GM19240 (cell line): ENCODE data around the gene KRTAP10-6.
"Not testable (repeated sequence)": the region's sequence is repeated elsewhere in the genome, so short reads cannot be mapped to it uniquely, and the experiment has no call there.

Experiments used
- DNase-seq: peaks from one replicate; pipeline ENCODE4 v3.0.0; 2011; ENCODE audit warnings: low spot score; ENCODE audit not compliant: insufficient read length

KRTAP10-6 gene

GRCh38 chr21:44557491-44558328, 34.6 kb downstream of the KRTAP10-6 start:
- DNase-seq, result no peak

GRCh38 chr21:44556879-44557278, 35.4 kb downstream of the KRTAP10-6 start:
- DNase-seq, result no peak

GRCh38 chr21:44555200-44555875, 37.0 kb downstream of the KRTAP10-6 start:
- DNase-seq, result no peak

- DNase-seq, result no peak
Measured at GRCh38 chr21:44552681-44553080, 39.6 kb downstream of the KRTAP10-6 start.

GRCh38 chr21:44552136-44552535, 40.2 kb downstream of the KRTAP10-6 start:
- DNase-seq, result no peak

GRCh38 chr21:44551340-44551961, 40.9 kb downstream of the KRTAP10-6 start, which contains the start of gene KRTAP10-2:
Gene KRTAP10-2, minus strand, starts transcription at chr21:44551505. Its CDS starts 47 bp downstream, at chr21:44551458.
- DNase-seq, result no peak

- no peak for DNase-seq
Measured at GRCh38 chr21:44550807-44551206, 41.5 kb downstream of the KRTAP10-6 start.

GRCh38 chr21:44550285-44550684, 42.0 kb downstream of the KRTAP10-6 start:
- not testable (repeated sequence) for DNase-seq

- no peak for DNase-seq
Measured at GRCh38 chr21:44549525-44550211, 42.6 kb downstream of the KRTAP10-6 start.

- DNase-seq, result no peak
Measured at GRCh38 chr21:44548922-44549321, 43.4 kb downstream of the KRTAP10-6 start.

- no peak for DNase-seq
Measured at GRCh38 chr21:44548381-44548780, 43.9 kb downstream of the KRTAP10-6 start.

- DNase-seq, result no peak
Measured at GRCh38 chr21:44547656-44548331, 44.5 kb downstream of the KRTAP10-6 start.

GRCh38 chr21:44544566-44544965, 47.7 kb downstream of the KRTAP10-6 start:
- no peak for DNase-seq

GRCh38 chr21:44542716-44543115, 49.6 kb downstream of the KRTAP10-6 start:
- DNase-seq, result no peak
